C4-2B (cell line): ENCODE measurements around the gene LDLRAD3.

Experiments used
- CTCF ChIP-seq: fragments of 450-650 bp; conservative IDR thresholded peaks from 2 replicates; pipeline ENCODE4 v1.5.1; 2017; ENCODE audit warnings: mild to moderate bottlenecking
- ZFX ChIP-seq: fragments of 450-650 bp; IDR thresholded peaks from 2 replicates; pipeline ENCODE4 v1.6.1; 2017

DNA sequence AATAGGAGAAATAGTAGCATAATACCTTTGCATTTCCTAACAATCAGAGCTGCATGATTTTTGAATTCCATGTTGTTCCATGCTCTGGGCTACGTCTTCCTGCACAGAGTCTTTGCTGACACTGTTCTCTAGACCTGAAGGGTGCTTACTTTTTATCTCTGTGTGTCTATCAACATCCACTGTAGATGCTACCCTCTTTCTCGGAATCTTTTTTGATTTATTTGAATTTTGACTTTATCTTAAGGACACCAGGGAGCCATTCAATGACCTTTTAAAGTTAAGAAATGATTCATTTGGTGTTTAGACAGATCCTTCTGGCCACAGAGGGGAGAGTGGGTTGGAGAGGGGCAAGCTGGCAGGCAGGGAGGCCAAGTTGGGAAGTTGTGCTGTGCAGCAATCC, 90.1 kb downstream of the LDLRAD3 start:
- no peak for TF ChIP-seq CTCF
- TF ChIP-seq ZFX: no peak
